ENCODE data around the gene OR4K5.

DNA sequence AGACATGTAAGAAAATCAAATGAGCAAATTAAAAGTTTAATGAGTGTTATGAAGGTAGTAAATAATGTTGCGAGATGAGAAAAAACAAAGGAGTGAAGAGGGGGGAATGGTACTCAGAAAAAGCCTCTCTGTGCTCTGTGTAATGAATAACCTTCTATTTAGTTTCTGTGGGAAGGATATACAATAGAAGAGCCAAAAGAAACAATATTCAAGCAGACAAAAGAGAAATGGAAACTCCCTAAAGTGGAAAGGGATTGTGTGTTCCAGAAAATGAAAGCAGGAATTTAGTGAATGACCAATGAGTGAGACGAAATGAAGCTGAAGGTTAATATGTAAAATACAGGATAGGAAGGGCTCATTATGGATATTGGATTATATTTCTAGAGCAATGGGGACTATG, 28.8 kb downstream of the OR4K5 start:
- TF ChIP-seq, protein P1, sequence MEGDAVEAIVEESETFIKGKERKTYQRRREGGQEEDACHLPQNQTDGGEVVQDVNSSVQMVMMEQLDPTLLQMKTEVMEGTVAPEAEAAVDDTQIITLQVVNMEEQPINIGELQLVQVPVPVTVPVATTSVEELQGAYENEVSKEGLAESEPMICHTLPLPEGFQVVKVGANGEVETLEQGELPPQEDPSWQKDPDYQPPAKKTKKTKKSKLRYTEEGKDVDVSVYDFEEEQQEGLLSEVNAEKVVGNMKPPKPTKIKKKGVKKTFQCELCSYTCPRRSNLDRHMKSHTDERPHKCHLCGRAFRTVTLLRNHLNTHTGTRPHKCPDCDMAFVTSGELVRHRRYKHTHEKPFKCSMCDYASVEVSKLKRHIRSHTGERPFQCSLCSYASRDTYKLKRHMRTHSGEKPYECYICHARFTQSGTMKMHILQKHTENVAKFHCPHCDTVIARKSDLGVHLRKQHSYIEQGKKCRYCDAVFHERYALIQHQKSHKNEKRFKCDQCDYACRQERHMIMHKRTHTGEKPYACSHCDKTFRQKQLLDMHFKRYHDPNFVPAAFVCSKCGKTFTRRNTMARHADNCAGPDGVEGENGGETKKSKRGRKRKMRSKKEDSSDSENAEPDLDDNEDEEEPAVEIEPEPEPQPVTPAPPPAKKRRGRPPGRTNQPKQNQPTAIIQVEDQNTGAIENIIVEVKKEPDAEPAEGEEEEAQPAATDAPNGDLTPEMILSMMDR (conservative IDR thresholded peaks at IDR 0.05 in 1 of 2, IDR thresholded peaks at IDR 0.05 in 1 of 2; ENCODE audit: low read depth in 1 of 2, low read length in 2 of 2), result no peak
- no peak for TF ChIP-seq EZH2 (IDR thresholded peaks at IDR 0.05; ENCODE audit: low read length, missing control alignments)
